Astrocyte of the spinal cord (primary cell): ENCODE measurements around the gene KYAT1.

ENCODE experiments used
- DNase-seq: peaks from one replicate; pipeline ENCODE4 v3.0.0; 2011; ENCODE audit warnings: low read depth, low spot score
- H3K4me3 ChIP-seq: 2 replicates; pipeline ENCODE4 v1.5.1; 2011; ENCODE audit warnings: low read depth, mild to moderate bottlenecking, low read length, moderate library complexity
- in situ Hi-C: cut with HindIII; loops from 2 replicates; pipeline ENCODE4 v1.10.0; 2017; ENCODE audit warnings: low sequenced_read_pairs
- TF ChIP-seq, protein P1 (sequence below): IDR thresholded peaks from 2 replicates; pipeline ENCODE4 v1.5.1; 2012; ENCODE audit warnings: low read depth, mild to moderate bottlenecking, low read length, inconsistent platforms

KYAT1 gene

DNA sequence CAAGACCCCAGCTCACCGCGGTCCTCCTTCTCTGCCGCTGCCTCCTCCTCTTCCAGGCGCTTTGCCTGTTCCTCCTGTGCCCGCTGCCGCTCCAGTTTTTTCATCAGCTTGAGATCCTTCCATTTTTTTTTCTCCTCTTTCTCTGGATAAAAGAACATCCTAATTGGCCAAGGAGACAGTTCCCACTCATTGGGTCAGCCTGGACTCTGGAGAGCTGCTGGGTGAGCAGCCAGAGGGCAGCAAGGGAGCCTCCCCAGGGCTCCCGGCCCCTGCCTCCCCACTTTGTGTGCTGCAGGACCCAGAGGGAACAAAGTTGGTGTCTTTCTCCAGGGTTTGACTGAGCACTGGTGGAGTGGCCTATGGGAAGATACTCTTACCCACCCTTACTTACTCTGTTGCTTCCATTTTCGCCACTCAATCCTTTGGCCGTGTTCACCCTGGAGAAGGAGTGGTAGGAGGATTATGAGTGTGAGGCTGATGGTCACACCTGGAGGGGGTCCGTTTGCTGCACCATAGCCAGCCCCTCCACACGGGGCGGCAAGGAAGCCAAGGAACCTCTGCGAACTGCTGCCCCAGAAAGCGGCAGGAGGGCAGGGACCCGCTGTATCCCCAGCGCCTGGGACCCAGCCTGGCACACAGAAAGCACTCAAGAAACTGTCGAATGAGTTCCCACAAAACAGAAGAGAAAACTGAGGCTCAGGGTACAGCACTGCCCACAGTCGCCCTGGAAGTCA, 52.9 kb downstream of the KYAT1 start:
- in situ Hi-C loops, result no loop called here
- TF ChIP-seq, protein P1, sequence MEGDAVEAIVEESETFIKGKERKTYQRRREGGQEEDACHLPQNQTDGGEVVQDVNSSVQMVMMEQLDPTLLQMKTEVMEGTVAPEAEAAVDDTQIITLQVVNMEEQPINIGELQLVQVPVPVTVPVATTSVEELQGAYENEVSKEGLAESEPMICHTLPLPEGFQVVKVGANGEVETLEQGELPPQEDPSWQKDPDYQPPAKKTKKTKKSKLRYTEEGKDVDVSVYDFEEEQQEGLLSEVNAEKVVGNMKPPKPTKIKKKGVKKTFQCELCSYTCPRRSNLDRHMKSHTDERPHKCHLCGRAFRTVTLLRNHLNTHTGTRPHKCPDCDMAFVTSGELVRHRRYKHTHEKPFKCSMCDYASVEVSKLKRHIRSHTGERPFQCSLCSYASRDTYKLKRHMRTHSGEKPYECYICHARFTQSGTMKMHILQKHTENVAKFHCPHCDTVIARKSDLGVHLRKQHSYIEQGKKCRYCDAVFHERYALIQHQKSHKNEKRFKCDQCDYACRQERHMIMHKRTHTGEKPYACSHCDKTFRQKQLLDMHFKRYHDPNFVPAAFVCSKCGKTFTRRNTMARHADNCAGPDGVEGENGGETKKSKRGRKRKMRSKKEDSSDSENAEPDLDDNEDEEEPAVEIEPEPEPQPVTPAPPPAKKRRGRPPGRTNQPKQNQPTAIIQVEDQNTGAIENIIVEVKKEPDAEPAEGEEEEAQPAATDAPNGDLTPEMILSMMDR, result no peak

DNA sequence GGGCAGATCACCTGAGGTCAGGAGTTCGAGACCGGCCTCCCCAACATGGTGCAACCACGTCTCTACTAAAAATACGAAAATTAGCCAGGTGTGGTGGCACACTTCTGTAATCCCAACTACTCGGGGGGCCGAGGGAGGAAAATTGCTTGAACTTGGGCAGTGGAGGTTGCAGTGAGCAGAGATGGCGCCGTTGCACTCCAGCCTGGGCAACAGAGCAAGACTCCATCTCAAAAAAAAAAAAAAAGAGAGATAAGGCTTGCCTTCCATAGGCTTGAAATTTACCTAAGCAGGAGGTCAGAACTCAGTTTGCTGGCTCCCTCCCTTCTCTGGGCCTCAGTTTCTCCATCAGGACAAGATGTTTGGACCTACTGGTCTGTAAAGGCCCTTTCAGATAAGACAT, 53.5 kb downstream of the KYAT1 start:
- TF ChIP-seq, protein P1, result no peak
- no peak overlapping the region for H3K4me3 ChIP-seq
- no peak for DNase-seq
- in situ Hi-C loops, result no loop called here

More for the DNA sequence above, 52.9 kb downstream of the KYAT1 start:
- peak overlapping the region; percentile 86 for H3K4me3 ChIP-seq
- DNase-seq, result no peak

DNA sequence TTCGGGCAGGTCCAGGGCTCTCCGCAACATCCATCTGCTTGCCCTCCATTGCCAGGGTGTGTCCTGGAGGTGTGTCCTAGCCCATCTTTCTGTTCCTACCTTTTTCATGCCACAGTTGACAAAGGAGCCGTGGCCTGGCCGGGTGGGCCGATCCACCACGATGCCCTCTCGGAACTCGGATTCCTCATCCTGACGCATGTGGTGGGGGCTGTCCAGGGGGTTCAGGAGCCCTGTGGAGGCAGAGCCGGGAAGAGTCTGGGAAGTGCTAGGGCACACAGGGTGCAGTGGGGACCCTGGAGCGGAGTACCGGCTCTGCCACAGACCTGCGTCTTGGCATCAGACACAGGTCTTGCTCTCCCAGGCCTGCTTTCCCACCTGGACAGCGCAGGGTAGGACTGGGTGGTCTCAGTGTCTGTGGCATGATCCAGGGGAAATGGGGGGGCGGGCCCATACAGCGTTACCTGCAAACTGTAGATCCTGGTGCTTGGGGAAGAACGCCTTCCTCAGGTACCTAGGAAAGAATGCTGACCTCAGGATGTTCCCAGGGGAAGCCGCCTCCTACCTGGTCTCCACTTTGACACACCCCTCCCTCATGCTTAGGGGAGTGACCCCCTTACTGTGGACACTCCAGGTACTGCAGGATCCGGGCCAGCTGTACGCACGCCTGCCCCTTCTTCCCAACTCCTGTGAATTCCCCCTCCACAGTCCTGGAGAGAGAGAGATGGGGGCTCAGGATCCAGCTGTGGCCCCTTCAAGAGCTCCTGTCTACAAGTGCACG, 55.6 kb downstream of the KYAT1 start:
- TF ChIP-seq, protein P1, result no peak
- in situ Hi-C loops, result no loop called here
- no peak for DNase-seq
- no peak overlapping the region for H3K4me3 ChIP-seq

DNA sequence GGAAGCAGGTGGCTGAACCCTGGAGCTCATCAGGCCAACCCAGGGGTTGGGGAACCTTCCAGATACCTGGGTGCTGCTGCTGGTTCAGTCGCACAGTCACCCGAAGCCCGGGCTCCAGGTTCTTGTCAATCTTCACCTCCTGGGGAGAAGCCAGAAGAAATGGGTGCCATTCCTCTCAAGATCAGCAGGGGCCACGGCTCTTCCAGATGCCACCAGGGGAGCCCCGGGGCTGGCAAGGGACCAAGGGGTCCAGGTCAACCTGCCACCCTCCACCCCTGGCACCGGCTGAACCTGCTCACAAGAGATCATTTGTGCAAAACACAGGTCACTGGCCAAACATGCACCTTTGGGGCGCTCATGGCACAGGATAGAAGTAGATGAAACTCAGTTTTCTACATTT, 56.8 kb downstream of the KYAT1 start:
- no peak for DNase-seq
- TF ChIP-seq, protein P1, result no peak
- H3K4me3 ChIP-seq, result no peak overlapping the region
- in situ Hi-C loops, result no loop called here

DNA sequence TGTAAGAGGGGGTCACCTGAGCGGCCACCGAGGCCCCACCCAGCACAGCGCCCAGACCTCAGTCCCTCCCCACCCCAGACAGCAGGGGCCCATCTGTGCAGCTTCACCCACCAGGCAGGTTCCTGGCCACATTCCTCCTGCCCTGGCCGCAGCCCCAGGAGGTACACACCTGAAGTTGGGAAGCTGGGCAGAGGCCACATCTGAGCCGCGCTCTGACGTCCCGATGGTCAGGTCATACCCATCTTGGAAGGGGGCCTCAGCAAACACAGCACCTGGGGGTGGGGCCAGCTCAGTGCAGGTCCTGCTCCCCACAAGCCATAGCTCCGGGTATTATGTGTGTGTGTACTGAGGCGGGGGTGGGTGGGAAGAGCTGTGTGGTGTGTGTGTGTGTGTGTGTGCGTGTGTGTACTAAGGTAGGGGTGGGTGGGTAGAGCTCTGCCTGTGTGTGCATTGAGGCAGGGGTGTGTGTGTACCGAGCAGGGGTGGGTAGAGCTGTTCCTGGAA, 57.8 kb downstream of the KYAT1 start:
- DNase-seq, result no peak
- TF ChIP-seq, protein P1, result no peak
- no peak overlapping the region for H3K4me3 ChIP-seq
- in situ Hi-C loops, result no loop called here

DNA sequence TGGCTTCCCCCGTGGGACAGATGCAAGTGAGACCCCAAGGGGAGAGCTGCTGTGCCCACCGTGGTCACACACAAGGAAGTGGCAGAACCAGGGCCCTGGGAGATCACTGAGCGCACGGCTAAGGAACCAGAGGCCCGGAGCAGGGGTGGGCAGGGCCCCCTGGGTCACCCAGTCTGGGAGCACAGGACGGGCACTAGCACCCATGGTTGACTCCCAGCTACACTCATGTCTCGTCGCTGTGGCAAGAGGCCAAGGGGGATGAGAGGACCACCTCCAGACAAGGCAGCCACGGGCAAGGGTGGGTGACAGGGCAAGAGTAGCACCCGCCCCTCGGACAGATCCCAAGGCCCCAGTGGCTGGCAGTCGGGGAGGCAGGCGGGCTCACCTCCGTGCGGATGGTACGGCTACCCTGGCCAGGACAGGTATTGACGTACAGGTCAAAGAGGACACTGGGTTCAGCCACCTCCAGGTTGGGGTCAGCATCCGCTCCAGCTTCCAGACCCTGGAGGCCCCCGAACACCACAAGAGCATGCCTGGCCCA, 58.3 kb downstream of the KYAT1 start:
- no peak for DNase-seq
- in situ Hi-C loops, result no loop called here
- H3K4me3 ChIP-seq, result no peak overlapping the region
- TF ChIP-seq, protein P1, result no peak
